Panc1 (cell line): Measurements from ENCODE around the gene GALNT16. TPM values are rescaled to one million over a fixed set of nuclear protein-coding genes. Genes with fewer than 3 reads are reported as not detected.

Source experiments
- ATAC-seq: fragments of 200-7000 bp; cut with Tn5 transposase; 2 replicates; pipeline ENCODE4 v1.9.1; 2020; ENCODE audit warnings: mild to moderate bottlenecking, moderate library complexity
- BruUV-seq: library from RNA; stranded (reverse); fragments of 400-500 nt; replicated peaks from 2 replicates; lab custom pipeline; 2021; lab: Mats Ljungman, UMichigan
- CTCF ChIA-PET: fragments of 300-600 bp; sonication (Branson Sonifier 250); formaldehyde crosslinking; loops from one replicate; lab custom pipeline; 2022; ENCODE audit warnings: antibody characterized with exemption; lab: Charles Lee
- POLR2A ChIA-PET: fragments of 300-600 bp; sonication (Branson Sonifier 250); formaldehyde crosslinking; loops from one replicate; lab custom pipeline; 2022; ENCODE audit warnings: antibody characterized with exemption; lab: Charles Lee
- DNase-seq: peaks from one replicate; pipeline ENCODE4 v3.0.0-alpha.2; 2010; ENCODE audit warnings: low read depth, low spot score
- H3K27ac ChIP-seq: 2 replicates; pipeline ENCODE4 v1.5.1; 2011; ENCODE audit warnings: mild to moderate bottlenecking, low read length, inconsistent platforms
- H3K27me3 ChIP-seq: fragments of 200-500 bp; sonication (Bioruptor generic); 2 replicates; pipeline ENCODE4 v1.6.0; 2014; ENCODE audit warnings: low read length, inconsistent platforms; ENCODE audit not compliant: control insufficient read depth, insufficient read depth
- H3K36me3 ChIP-seq: fragments of 200-500 bp; sonication (Bioruptor generic); 2 replicates; pipeline ENCODE4 v1.5.1; 2014; ENCODE audit warnings: inconsistent platforms, mild to moderate bottlenecking, low read length, moderate library complexity; ENCODE audit not compliant: control insufficient read depth, insufficient read depth
- H3K4me1 ChIP-seq: 2 replicates; pipeline ENCODE4 v1.5.1; 2011; ENCODE audit warnings: inconsistent platforms, mild to moderate bottlenecking, low read length, moderate library complexity; ENCODE audit not compliant: control insufficient read depth, insufficient read depth
- H3K4me3 ChIP-seq, 2 experiments: 2 replicates each; pipeline ENCODE4 v1.5.1; 2011 to 2012; ENCODE audit warnings: low read depth in 2 of 2, low read length in 2 of 2, mild to moderate bottlenecking in 2 of 2, inconsistent platforms in 1 of 2, moderate library complexity in 1 of 2
- H3K9me3 ChIP-seq: fragments of 200-500 bp; sonication (Bioruptor generic); 2 replicates; pipeline ENCODE4 v1.5.1; 2014; ENCODE audit warnings: low read depth, mild to moderate bottlenecking, inconsistent platforms, low read length, moderate library complexity; ENCODE audit not compliant: control insufficient read depth, insufficient read depth
- POLR2AphosphoS5 ChIP-seq: IDR thresholded peaks from 2 replicates; pipeline ENCODE4 v1.6.1; 2012; ENCODE audit warnings: mild to moderate bottlenecking, low read depth, low read length, moderate library complexity
- SIN3A ChIP-seq: IDR thresholded peaks from 2 replicates; pipeline ENCODE4 v1.6.1; 2012; ENCODE audit warnings: low read depth, mild to moderate bottlenecking, low read length, moderate library complexity, borderline replicate concordance; ENCODE audit not compliant: insufficient read depth
- TCF7L2 ChIP-seq: IDR thresholded peaks from 2 replicates; pipeline ENCODE4 v1.6.1; 2011; ENCODE audit warnings: mild to moderate bottlenecking, low read depth, low read length, inconsistent platforms
- in situ Hi-C: cut with HindIII; loops from 2 replicates; pipeline ENCODE4 v1.10.0; 2016; ENCODE audit warnings: low sequenced_read_pairs, low pct_unique_long_range_greater_than_20kb
- intact Hi-C: fragments of 100-400 bp; cut with micrococcal nuclease; formaldehyde crosslinking; loops from one replicate; pipeline ENCODE4 v1.10.0; 2022; ENCODE audit not compliant: unreplicated experiment
- total RNA-seq: library from RNA; stranded (reverse); gene quantifications from one replicate; pipeline ENCODE4 v1.2.1, GENCODE V29; 2021; ENCODE audit not compliant: unreplicated experiment
- TF ChIP-seq, protein P1 (sequence below), 2 experiments: IDR thresholded peaks; 2 replicates each; pipeline ENCODE4 v1.6.1; 2011 to 2012; ENCODE audit warnings: low read depth in 2 of 2, control low read depth in 1 of 2, low read length in 1 of 2, mild to moderate bottlenecking in 1 of 2, moderate library complexity in 1 of 2; ENCODE audit not compliant: insufficient read depth in 1 of 2
- TF ChIP-seq, protein P2 (sequence below): fragments of 450-650 bp; IDR thresholded peaks from 2 replicates; pipeline ENCODE4 v1.5.1; 2017; ENCODE audit warnings: mild to moderate bottlenecking

Gene GALNT16
- total RNA-seq, 1 experiment from 2014 or later, result 0.72 TPM

GRCh38 chr14:69298131-69299071 is 38.4 kb downstream of the GALNT16 start:
- no peak overlapping the region for H3K4me3 ChIP-seq
- no peak for TF ChIP-seq TCF7L2
- TF ChIP-seq, protein P1, sequence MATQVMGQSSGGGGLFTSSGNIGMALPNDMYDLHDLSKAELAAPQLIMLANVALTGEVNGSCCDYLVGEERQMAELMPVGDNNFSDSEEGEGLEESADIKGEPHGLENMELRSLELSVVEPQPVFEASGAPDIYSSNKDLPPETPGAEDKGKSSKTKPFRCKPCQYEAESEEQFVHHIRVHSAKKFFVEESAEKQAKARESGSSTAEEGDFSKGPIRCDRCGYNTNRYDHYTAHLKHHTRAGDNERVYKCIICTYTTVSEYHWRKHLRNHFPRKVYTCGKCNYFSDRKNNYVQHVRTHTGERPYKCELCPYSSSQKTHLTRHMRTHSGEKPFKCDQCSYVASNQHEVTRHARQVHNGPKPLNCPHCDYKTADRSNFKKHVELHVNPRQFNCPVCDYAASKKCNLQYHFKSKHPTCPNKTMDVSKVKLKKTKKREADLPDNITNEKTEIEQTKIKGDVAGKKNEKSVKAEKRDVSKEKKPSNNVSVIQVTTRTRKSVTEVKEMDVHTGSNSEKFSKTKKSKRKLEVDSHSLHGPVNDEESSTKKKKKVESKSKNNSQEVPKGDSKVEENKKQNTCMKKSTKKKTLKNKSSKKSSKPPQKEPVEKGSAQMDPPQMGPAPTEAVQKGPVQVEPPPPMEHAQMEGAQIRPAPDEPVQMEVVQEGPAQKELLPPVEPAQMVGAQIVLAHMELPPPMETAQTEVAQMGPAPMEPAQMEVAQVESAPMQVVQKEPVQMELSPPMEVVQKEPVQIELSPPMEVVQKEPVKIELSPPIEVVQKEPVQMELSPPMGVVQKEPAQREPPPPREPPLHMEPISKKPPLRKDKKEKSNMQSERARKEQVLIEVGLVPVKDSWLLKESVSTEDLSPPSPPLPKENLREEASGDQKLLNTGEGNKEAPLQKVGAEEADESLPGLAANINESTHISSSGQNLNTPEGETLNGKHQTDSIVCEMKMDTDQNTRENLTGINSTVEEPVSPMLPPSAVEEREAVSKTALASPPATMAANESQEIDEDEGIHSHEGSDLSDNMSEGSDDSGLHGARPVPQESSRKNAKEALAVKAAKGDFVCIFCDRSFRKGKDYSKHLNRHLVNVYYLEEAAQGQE (IDR thresholded peaks at IDR 0.05; ENCODE audit: insufficient read depth in 1 of 2, low read depth in 2 of 2, low read length in 1 of 2), result no peak
- ChIA-PET POLR2A (no interaction called here), CTCF (interaction anchor here (1.0 kb wide), 1 partner anchor 10 kb away, joined by 3 read pairs; no protein-coding TSS in a partner anchor)
- H3K27me3 ChIP-seq, result no peaks in the 10 kb centered on the region
- in situ Hi-C loops (no loop called here), intact Hi-C loops (no loop called here)
- DNase-seq (no peak), ATAC-seq (no peak)
- H3K4me1 ChIP-seq, result no peaks in the 10 kb centered on the region
- no TSS peak for BruUV-seq
- no peak overlapping the region for H3K27ac ChIP-seq
- no peaks in the 10 kb centered on the region for H3K36me3 ChIP-seq
- H3K9me3 ChIP-seq, result no peaks in the 10 kb centered on the region

GRCh38 chr14:69299286-69300035 is 39.5 kb downstream of the GALNT16 start:
- DNase-seq (no peak), ATAC-seq (no peak; the same call in 1 of the 2 replicates)
- ChIA-PET POLR2A (no interaction called here), CTCF (interaction anchor here (1.0 kb wide), 1 partner anchor 11 kb away, joined by 3 read pairs; no protein-coding TSS in a partner anchor)
- intact Hi-C loops, result no loop called here
- TF ChIP-seq TCF7L2, result no peak
- no peak for TF ChIP-seq POLR2AphosphoS5
- no peak for TF ChIP-seq SIN3A
- TF ChIP-seq, protein P1 (IDR thresholded peaks at IDR 0.05; ENCODE audit: insufficient read depth in 1 of 2, low read depth in 2 of 2, low read length in 1 of 2), result no peak
- TF ChIP-seq, protein P2, sequence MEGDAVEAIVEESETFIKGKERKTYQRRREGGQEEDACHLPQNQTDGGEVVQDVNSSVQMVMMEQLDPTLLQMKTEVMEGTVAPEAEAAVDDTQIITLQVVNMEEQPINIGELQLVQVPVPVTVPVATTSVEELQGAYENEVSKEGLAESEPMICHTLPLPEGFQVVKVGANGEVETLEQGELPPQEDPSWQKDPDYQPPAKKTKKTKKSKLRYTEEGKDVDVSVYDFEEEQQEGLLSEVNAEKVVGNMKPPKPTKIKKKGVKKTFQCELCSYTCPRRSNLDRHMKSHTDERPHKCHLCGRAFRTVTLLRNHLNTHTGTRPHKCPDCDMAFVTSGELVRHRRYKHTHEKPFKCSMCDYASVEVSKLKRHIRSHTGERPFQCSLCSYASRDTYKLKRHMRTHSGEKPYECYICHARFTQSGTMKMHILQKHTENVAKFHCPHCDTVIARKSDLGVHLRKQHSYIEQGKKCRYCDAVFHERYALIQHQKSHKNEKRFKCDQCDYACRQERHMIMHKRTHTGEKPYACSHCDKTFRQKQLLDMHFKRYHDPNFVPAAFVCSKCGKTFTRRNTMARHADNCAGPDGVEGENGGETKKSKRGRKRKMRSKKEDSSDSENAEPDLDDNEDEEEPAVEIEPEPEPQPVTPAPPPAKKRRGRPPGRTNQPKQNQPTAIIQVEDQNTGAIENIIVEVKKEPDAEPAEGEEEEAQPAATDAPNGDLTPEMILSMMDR, result no peak
- H3K4me3 ChIP-seq, result no peak overlapping the region
- no peaks in the 10 kb centered on the region for H3K27me3 ChIP-seq
- in situ Hi-C loops, result no loop called here
- H3K27ac ChIP-seq, result no peak overlapping the region
- no TSS peak for BruUV-seq
- no peaks in the 10 kb centered on the region for H3K9me3 ChIP-seq
- no peaks in the 10 kb centered on the region for H3K4me1 ChIP-seq
- no peaks in the 10 kb centered on the region for H3K36me3 ChIP-seq
